ENCODE data around the gene MAGEF1.
"Not testable (repeated sequence)": the region's sequence is repeated elsewhere in the genome, so short reads cannot be mapped to it uniquely, and the experiment has no call there.

Gene MAGEF1

GRCh38 chr3:184742676-184743135, 30.8 kb upstream of the MAGEF1 start:
- no peak for DNase-seq

GRCh38 chr3:184741798-184742675, 30.2 kb upstream of the MAGEF1 start:
- no peak for DNase-seq

- DNase-seq = no peak
Observed at GRCh38 chr3:184741259-184741556, 29.3 kb upstream of the MAGEF1 start.

- DNase-seq = no peak
Observed at GRCh38 chr3:184740509-184741258, 28.8 kb upstream of the MAGEF1 start.

GRCh38 chr3:184739594-184740505, 28.0 kb upstream of the MAGEF1 start:
- no peak for DNase-seq

- DNase-seq = no peak
Observed at GRCh38 chr3:184738982-184739381, 27.1 kb upstream of the MAGEF1 start.

- DNase-seq = no peak
Observed at GRCh38 chr3:184738506-184738890, 26.6 kb upstream of the MAGEF1 start.

- DNase-seq = no peak
Observed at GRCh38 chr3:184737641-184738505, 26.0 kb upstream of the MAGEF1 start.

GRCh38 chr3:184737063-184737462, 25.2 kb upstream of the MAGEF1 start:
- no peak for DNase-seq

- DNase-seq = no peak
Observed at GRCh38 chr3:184734903-184735701, 23.2 kb upstream of the MAGEF1 start.

- no peak for DNase-seq
Observed at GRCh38 chr3:184733971-184734608, 22.2 kb upstream of the MAGEF1 start.

GRCh38 chr3:184733181-184733580, 21.3 kb upstream of the MAGEF1 start:
- no peak for DNase-seq

- DNase-seq = no peak
Observed at GRCh38 chr3:184731786-184732537, 20.1 kb upstream of the MAGEF1 start.

GRCh38 chr3:184730924-184731323, 19.1 kb upstream of the MAGEF1 start:
- DNase-seq = no peak

- not testable (repeated sequence) for DNase-seq
Observed at GRCh38 chr3:184729154-184729553, 17.3 kb upstream of the MAGEF1 start.

GRCh38 chr3:184728010-184728527, 16.2 kb upstream of the MAGEF1 start:
- no peak for DNase-seq

- peak; percentile 21 for DNase-seq
Observed at GRCh38 chr3:184727357-184728009, 15.6 kb upstream of the MAGEF1 start.

GRCh38 chr3:184726497-184726896, 14.6 kb upstream of the MAGEF1 start:
- no peak for DNase-seq

- DNase-seq = no peak
Observed at GRCh38 chr3:184725176-184725719, 13.4 kb upstream of the MAGEF1 start.
